IMR-90 (cell line): ENCODE results near the gene PRKCG. TPM values are rescaled to one million over a fixed set of nuclear protein-coding genes. Genes with fewer than 3 reads are reported as not detected.
A peak's percentile ranks its signal among the peaks of the same experiment; 100 is the strongest.

Experiments used
- ATAC-seq: fragments of 200-7000 bp; cut with Tn5 transposase; 2 replicates; pipeline ENCODE4 v1.9.1; 2020; ENCODE audit warnings: low read depth, mild to moderate bottlenecking, moderate library complexity
- BruUV-seq: library from RNA; stranded (reverse); fragments of 400-500 nt; replicated peaks from 2 replicates; lab custom pipeline; 2021; lab: Mats Ljungman, UMichigan
- CTCF ChIA-PET: fragments of 300-600 bp; formaldehyde crosslinking; extraction: SDS; loops from one replicate; lab custom pipeline; 2021; ENCODE audit warnings: antibody characterized with exemption; lab: Yijun Ruan, JAX
- POLR2A ChIA-PET: fragments of 300-600 bp; sonication (Branson Sonifier 250); formaldehyde crosslinking; loops from one replicate; lab custom pipeline; 2022; ENCODE audit warnings: antibody characterized with exemption; ENCODE audit not compliant: unreplicated experiment; lab: Charles Lee
- DNase-seq: peaks from one replicate; pipeline ENCODE4 v3.0.0; 2013
- H2AFZ ChIP-seq: replicated peaks from 2 replicates; pipeline ENCODE3; 2013; ENCODE audit warnings: low read length, mild to moderate bottlenecking; ENCODE audit not compliant: poor library complexity
- H2AK5ac ChIP-seq: 2 replicates; pipeline ENCODE4 v1.6.1; 2013; ENCODE audit warnings: low read depth, low read length, inconsistent platforms
- H2AK9ac ChIP-seq: replicated peaks from 2 replicates; pipeline ENCODE3; 2013; ENCODE audit warnings: mild to moderate bottlenecking, low read depth, low read length, moderate library complexity; ENCODE audit not compliant: poor library complexity
- H2BK120ac ChIP-seq: 2 replicates; pipeline ENCODE4 v1.6.1; 2013; ENCODE audit warnings: low read depth, low read length, inconsistent platforms
- H2BK15ac ChIP-seq: 3 replicates; pipeline ENCODE4 v1.6.1; 2013; ENCODE audit warnings: low read depth, low read length, inconsistent platforms
- H2BK20ac ChIP-seq: 2 replicates; pipeline ENCODE4 v1.6.1; 2013; ENCODE audit warnings: low read depth, mild to moderate bottlenecking, inconsistent platforms, low read length, moderate library complexity
- H2BK5ac ChIP-seq: 2 replicates; pipeline ENCODE4 v1.6.1; 2013; ENCODE audit warnings: mild to moderate bottlenecking, low read depth, low read length, inconsistent platforms; ENCODE audit not compliant: poor library complexity, severe bottlenecking
- H3K14ac ChIP-seq: replicated peaks from 2 replicates; pipeline ENCODE4 v1.6.1; 2013; ENCODE audit warnings: low read depth, low read length, inconsistent platforms
- H3K18ac ChIP-seq: 2 replicates; pipeline ENCODE4 v1.6.1; 2013; ENCODE audit warnings: low read depth, low read length, control low read depth
- H3K23ac ChIP-seq: 2 replicates; pipeline ENCODE4 v1.6.1; 2013; ENCODE audit warnings: low read depth, low read length, inconsistent platforms
- H3K27ac ChIP-seq: 2 replicates; pipeline ENCODE4 v1.5.1; 2013; ENCODE audit warnings: mild to moderate bottlenecking, control low read depth, low read length; ENCODE audit not compliant: insufficient read depth
- H3K27me3 ChIP-seq: 2 replicates; pipeline ENCODE4 v1.6.1; 2013; ENCODE audit warnings: low read length; ENCODE audit not compliant: control insufficient read depth, insufficient read depth
- H3K36me3 ChIP-seq: 2 replicates; pipeline ENCODE4 v1.6.1; 2013; ENCODE audit warnings: low read length, mixed read lengths; ENCODE audit not compliant: control insufficient read depth, insufficient read depth
- H3K4ac ChIP-seq: 2 replicates; pipeline ENCODE4 v1.6.1; 2013; ENCODE audit warnings: low read depth, low read length, inconsistent platforms
- H3K4me1 ChIP-seq: 2 replicates; pipeline ENCODE4 v1.6.1; 2013; ENCODE audit warnings: low read length, mixed read lengths; ENCODE audit not compliant: control insufficient read depth, insufficient read depth
- H3K4me2 ChIP-seq: 2 replicates; pipeline ENCODE4 v1.6.1; 2013; ENCODE audit warnings: low read depth, mild to moderate bottlenecking, control low read depth, low read length, moderate library complexity
- H3K4me3 ChIP-seq: 2 replicates; pipeline ENCODE4 v1.5.1; 2013; ENCODE audit warnings: low read depth, mild to moderate bottlenecking, control low read depth, low read length, moderate library complexity; ENCODE audit not compliant: insufficient read depth
- H3K56ac ChIP-seq: 2 replicates; pipeline ENCODE4 v1.6.1; 2013; ENCODE audit warnings: low read length, inconsistent platforms; ENCODE audit not compliant: insufficient read depth; ENCODE audit errors: extremely low read depth
- H3K79me1 ChIP-seq, 2 experiments: 2 replicates each; pipeline ENCODE4 v1.6.1; 2013; ENCODE audit warnings: low read length in 2 of 2, inconsistent platforms in 1 of 2, low read depth in 1 of 2
- H3K9ac ChIP-seq: 2 replicates; pipeline ENCODE4 v1.6.1; 2013; ENCODE audit warnings: low read depth, low read length, control low read depth
- H3K9me1 ChIP-seq: 2 replicates; pipeline ENCODE4 v1.6.1; 2013; ENCODE audit warnings: low read length, inconsistent platforms; ENCODE audit not compliant: insufficient read depth
- H3K9me3 ChIP-seq: 2 replicates; pipeline ENCODE4 v1.6.1; 2013; ENCODE audit warnings: low read length; ENCODE audit not compliant: control insufficient read depth, insufficient read depth
- H4K20me1 ChIP-seq: 2 replicates; pipeline ENCODE4 v1.6.1; 2013; ENCODE audit warnings: low read length, inconsistent platforms; ENCODE audit not compliant: insufficient read depth
- H4K5ac ChIP-seq: 2 replicates; pipeline ENCODE4 v1.6.1; 2013; ENCODE audit warnings: mild to moderate bottlenecking, low read depth, low read length, control low read depth
- H4K8ac ChIP-seq, 2 experiments: 2 replicates each; pipeline ENCODE4 v1.6.1; 2013; ENCODE audit warnings: low read depth in 2 of 2, low read length in 2 of 2, control low read depth in 1 of 2, inconsistent platforms in 1 of 2
- H4K91ac ChIP-seq: 2 replicates; pipeline ENCODE4 v1.6.1; 2013; ENCODE audit warnings: low read depth, low read length, inconsistent platforms; ENCODE audit not compliant: insufficient read depth
- BHLHE40 ChIP-seq: fragments of 150-350 bp; IDR thresholded peaks from 2 replicates; pipeline ENCODE4 v1.6.1; 2016; ENCODE audit warnings: mild to moderate bottlenecking, low read depth, low read length
- MAZ ChIP-seq: IDR thresholded peaks from 2 replicates; pipeline ENCODE4 v1.6.1; 2012; ENCODE audit warnings: low read depth, mild to moderate bottlenecking, low read length, improper control_type of control experiment, moderate library complexity, borderline replicate concordance
- MXI1 ChIP-seq: IDR thresholded peaks from 2 replicates; pipeline ENCODE4 v1.6.1; 2012; ENCODE audit warnings: low read depth, mild to moderate bottlenecking, low read length, moderate library complexity, borderline replicate concordance
- NFE2L2 ChIP-seq: fragments of 150-350 bp; IDR thresholded peaks from 2 replicates; pipeline ENCODE4 v1.6.1; 2016; ENCODE audit warnings: low read depth, mild to moderate bottlenecking, low read length
- POLR2A ChIP-seq: IDR thresholded peaks from 2 replicates; pipeline ENCODE4 v1.6.1; 2012; ENCODE audit warnings: mild to moderate bottlenecking, low read depth, low read length
- RAD21 ChIP-seq: IDR thresholded peaks from 2 replicates; pipeline ENCODE4 v1.6.1; 2012; ENCODE audit warnings: low read length, improper control_type of control experiment
- RFX5 ChIP-seq: IDR thresholded peaks from 2 replicates; pipeline ENCODE4 v1.8.0; 2012; ENCODE audit warnings: low read depth, mild to moderate bottlenecking, low read length, moderate library complexity
- whole genome bisulfite sequencing, 2 experiments: methylation state at CpG; one replicate each; pipeline versions ENCODE4 v1.1.5 to v1.1.7; 2013; ENCODE audit warnings: missing lambda C conversion rate in 2 of 2; ENCODE audit not compliant: insufficient read length in 1 of 2; ENCODE audit errors: extremely low coverage in 2 of 2; 5-methylcytosine and 5-hydroxymethylcytosine counted together
- dilution Hi-C: fragments of 300-500 bp; cut with HindIII; formaldehyde crosslinking; loops from one replicate; pipeline ENCODE4 v1.14.3; 2018; ENCODE audit warnings: low sequenced_read_pairs; ENCODE audit not compliant: unreplicated experiment
- in situ Hi-C: fragments of 300-500 bp; cut with MboI; formaldehyde crosslinking; loops from 3 replicates; pipeline ENCODE4 v1.14.3; 2019; ENCODE audit warnings: low sequenced_read_pairs, inconsistent platforms, mixed read lengths
- intact Hi-C: fragments of 100-400 bp; cut with micrococcal nuclease; formaldehyde crosslinking; loops from 2 replicates; pipeline ENCODE4 v1.10.0; 2022
- polyA plus RNA-seq, 3 experiments: library from polyadenylated mRNA; depleted of rRNA; stranded (reverse); fragments of >200 nt; gene quantifications; 2 replicates each; pipeline ENCODE4 v1.2.3, GENCODE V29; 2012; ENCODE audit warnings: low replicate concordance in 1 of 3
- total RNA-seq: library from RNA; depleted of rRNA; stranded (reverse); fragments of >200 nt; gene quantifications from 2 replicates; pipeline ENCODE4 v1.2.3, GENCODE V29; 2012
- TF ChIP-seq, protein P1 (sequence below): conservative IDR thresholded peaks from 2 replicates; pipeline ENCODE4 v1.5.1; 2012; ENCODE audit warnings: mild to moderate bottlenecking, low read depth, low read length, improper control_type of control experiment

Gene PRKCG
- total and polyA plus RNA-seq, 2 of the 4 experiments (the other 2 are of a cell fraction): not detected

DNA sequence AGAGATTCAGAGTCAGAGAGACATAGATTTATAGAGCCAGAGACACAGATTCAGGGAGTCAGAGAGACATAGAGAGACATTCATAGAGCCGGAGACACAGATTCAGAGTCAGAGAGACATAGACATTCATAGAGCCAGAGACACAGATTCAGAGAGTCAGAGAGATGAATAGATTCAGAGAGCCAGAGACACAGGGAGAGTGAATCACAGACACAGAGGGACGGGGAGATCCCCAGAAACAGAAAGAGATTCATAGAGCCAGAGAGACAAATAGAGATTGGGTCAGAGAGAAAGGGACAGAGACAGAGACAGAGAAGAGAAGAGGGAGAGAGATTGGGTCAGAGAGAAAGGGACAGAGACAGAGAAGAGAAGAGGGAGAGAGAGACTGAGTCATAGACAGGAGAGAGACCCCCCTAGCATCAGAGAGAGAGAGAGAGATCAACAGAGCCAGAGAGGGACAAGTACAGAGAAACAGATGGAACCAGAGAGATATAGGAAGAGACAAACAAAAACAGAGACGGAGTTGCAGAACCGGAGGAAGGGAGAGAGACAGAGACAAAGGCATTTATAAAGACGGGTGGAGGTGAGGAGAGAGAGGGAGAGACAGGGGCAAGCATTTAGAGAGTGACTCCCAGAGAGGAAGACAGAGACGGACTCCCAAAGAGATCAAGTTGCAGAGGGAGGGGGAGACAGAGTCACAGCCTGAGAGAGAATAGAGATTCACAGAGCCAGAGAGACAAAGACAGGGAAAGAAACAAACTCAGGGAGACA is 1.1 kb upstream of the PRKCG start:
- Histone ChIP-seq H3K18ac (no peak overlapping the region), H4K91ac (no peak overlapping the region), H3K14ac (no peak overlapping the region), H2AK5ac (no peak overlapping the region), H2BK120ac (no peak overlapping the region), H3K4ac (0 out of 2 replicates have a peak overlapping the region, but pooled peaks have one; percentile 15), H2BK5ac (no peak overlapping the region), H3K4me3 (no peak overlapping the region), H2AFZ (peak overlapping the region; percentile 88), H2BK15ac (no peak overlapping the region), H3K4me2 (peak overlapping the region; percentile 52), H3K56ac (no peak overlapping the region), H3K79me1 (peaks cover 4 to 5% of the 10 kb centered on the region in 2 experiments; a peak in 3 of 4 replicates), H4K5ac (no peak overlapping the region), H3K9me1 (peaks cover 4% of the 10 kb centered on the region), H3K9me3 (no peaks in the 10 kb centered on the region), H3K9ac (0 out of 2 replicates have a peak overlapping the region, but pooled peaks have one; percentile 0), H2BK20ac (no peak overlapping the region), H3K27me3 (peaks cover 45% of the 10 kb centered on the region), H4K20me1 (peaks cover 10% of the 10 kb centered on the region; the same call in 1 of the 2 replicates), H3K4me1 (peaks cover 5% of the 10 kb centered on the region), H4K8ac (no peak overlapping the region), H3K36me3 (peaks cover 5% of the 10 kb centered on the region), H3K23ac (peak overlapping the region; percentile 22; the same call in 1 of the 2 replicates), H2AK9ac (no peak overlapping the region), H3K27ac (no peak overlapping the region)
- no TSS peak for BruUV-seq
- no peak for DNase-seq
- no peak for ATAC-seq
- POLR2A ChIA-PET: no interaction called here
- WGBS, 2 experiments: 42% methylated on average over 2 of the region's 6 CpGs; no CpG with 5 or more reads in 1 of the 2 experiments
- TF ChIP-seq MXI1: no peak
- no peak for TF ChIP-seq RAD21
- TF ChIP-seq, protein P1, sequence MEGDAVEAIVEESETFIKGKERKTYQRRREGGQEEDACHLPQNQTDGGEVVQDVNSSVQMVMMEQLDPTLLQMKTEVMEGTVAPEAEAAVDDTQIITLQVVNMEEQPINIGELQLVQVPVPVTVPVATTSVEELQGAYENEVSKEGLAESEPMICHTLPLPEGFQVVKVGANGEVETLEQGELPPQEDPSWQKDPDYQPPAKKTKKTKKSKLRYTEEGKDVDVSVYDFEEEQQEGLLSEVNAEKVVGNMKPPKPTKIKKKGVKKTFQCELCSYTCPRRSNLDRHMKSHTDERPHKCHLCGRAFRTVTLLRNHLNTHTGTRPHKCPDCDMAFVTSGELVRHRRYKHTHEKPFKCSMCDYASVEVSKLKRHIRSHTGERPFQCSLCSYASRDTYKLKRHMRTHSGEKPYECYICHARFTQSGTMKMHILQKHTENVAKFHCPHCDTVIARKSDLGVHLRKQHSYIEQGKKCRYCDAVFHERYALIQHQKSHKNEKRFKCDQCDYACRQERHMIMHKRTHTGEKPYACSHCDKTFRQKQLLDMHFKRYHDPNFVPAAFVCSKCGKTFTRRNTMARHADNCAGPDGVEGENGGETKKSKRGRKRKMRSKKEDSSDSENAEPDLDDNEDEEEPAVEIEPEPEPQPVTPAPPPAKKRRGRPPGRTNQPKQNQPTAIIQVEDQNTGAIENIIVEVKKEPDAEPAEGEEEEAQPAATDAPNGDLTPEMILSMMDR: no peak
- TF ChIP-seq MAZ: no peak
- TF ChIP-seq RFX5: no peak
- TF ChIP-seq POLR2A: no peak
- TF ChIP-seq BHLHE40: no peak
- no peak for TF ChIP-seq NFE2L2
- dilution Hi-C loops (no loop called here), in situ Hi-C loops (loop anchor here (10.0 kb wide), 1 partner anchor 144 kb away; no protein-coding TSS in a partner anchor), intact Hi-C loops (no loop called here)
- CTCF ChIA-PET: no interaction called here
